Ammon's horn (tissue), 1 donor: ENCODE results near the gene CNN2.
"Not testable (repeated sequence)": the region's sequence is repeated elsewhere in the genome, so short reads cannot be mapped to it uniquely, and the experiment has no call there.

Source experiments
- DNase-seq: peaks from one replicate; pipeline ENCODE4 v3.0.0-alpha.2; 2016; ENCODE audit warnings: low spot score

Gene CNN2

DNA sequence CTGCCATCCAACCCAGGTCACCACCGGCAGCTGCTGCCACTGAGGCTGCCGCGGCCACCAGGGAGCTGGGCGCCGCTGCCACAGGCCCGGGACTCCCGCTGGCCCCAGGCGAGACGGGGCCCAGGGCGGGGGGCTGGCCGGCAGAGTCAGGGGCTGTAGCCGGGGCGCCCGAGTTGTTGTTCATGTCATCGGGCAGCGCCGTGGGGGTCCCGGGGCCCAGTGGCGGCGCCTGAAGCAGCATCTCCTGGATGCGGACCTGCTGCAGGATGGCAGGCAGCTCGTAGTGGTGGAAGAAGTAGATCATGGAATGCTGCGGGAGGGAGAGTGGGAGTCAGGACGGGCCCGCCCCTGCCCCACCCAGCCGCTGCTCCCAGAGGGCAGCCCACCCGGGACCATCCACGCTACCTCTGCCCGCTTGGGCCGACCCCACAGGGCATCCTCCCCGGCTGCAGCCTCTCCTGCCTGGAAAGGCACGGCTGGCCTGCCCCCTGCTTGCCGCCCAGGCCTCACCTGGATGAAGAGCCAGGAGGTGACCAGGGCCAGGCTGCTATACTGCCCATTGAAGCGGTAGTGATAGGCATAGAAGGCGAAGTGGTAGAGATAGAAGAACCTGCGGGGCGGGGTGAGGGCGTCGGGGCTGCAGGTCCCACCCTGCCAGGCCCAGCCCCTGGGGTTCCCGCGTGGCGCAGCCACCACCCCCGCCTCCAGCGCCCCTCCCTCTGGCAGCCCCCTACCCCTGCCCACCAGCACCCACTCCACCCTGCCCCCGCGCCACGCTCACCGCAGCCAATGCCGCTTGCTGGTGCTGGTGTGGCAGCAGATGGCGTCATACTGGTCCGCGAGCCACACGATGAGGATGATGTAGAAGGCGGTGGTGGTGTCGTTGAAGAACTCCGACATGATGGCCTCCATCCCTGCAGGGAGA is 15.6 kb upstream of the CNN2 start:
- DNase-seq, result no peak

DNA sequence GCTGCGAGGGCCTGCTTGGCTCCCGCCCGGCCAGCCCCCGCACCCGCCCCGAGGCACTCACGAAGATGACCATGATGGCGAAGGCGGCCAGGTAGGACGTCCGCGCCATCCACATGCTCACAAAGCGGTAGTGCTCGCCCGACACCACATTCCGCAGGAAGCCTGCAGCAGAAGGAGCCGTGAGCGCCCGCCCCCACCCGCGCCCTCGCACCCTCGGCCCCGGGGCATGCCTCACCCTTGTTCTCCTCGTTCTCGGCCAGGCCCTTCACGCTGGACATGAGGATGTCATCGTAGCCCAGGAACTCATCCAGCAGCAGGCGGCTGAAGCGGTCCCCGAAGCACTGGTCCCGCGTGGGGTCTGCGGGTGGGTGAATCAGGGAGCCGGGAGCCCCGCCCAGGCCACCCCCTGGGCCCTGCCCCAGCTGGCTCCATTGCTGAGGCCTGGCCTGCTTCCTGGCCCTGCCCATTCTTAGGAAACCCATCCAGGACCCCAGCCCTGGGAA is 14.5 kb upstream of the CNN2 start:
- no peak for DNase-seq

DNA sequence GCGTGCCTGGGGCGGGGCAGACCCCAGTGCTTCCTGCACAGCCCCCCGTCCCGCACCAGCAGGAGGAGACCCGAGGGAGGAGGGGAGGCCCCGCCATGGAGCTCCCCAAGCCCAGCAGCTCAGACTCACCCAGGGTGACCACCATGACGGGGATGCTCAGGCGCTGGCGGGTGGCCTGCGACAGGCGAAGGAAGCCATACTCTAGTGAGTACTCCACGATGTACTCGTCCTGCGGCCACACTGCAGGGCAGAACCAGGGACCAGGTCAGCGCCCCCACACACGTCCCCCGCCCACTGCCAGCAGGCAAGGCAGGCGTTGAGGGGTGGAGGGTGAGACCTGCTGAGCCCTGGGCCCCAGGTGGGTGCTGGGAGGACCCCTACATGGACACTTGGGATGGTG is 14.1 kb upstream of the CNN2 start:
- no peak for DNase-seq

DNA sequence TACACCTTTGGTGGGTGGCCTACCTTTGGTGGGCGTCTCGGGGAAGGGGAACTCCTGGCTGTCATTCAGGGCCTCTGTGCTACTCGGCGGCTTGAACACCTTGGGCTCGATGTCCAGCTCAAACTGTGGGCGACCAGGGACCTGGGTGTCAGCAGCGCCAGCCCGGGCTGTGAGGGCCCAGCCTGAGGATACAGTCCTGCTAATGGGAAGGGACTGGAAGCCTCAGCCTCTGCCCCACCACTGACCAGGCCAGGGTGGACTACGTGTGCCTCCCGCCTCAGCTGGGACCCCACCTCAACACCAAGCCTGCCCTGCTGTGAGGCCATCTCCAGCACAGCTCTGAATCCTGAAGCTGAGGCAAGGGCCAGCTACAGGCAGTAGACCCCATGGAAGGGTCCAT is 13.2 kb upstream of the CNN2 start:
- DNase-seq, result no peak

DNA sequence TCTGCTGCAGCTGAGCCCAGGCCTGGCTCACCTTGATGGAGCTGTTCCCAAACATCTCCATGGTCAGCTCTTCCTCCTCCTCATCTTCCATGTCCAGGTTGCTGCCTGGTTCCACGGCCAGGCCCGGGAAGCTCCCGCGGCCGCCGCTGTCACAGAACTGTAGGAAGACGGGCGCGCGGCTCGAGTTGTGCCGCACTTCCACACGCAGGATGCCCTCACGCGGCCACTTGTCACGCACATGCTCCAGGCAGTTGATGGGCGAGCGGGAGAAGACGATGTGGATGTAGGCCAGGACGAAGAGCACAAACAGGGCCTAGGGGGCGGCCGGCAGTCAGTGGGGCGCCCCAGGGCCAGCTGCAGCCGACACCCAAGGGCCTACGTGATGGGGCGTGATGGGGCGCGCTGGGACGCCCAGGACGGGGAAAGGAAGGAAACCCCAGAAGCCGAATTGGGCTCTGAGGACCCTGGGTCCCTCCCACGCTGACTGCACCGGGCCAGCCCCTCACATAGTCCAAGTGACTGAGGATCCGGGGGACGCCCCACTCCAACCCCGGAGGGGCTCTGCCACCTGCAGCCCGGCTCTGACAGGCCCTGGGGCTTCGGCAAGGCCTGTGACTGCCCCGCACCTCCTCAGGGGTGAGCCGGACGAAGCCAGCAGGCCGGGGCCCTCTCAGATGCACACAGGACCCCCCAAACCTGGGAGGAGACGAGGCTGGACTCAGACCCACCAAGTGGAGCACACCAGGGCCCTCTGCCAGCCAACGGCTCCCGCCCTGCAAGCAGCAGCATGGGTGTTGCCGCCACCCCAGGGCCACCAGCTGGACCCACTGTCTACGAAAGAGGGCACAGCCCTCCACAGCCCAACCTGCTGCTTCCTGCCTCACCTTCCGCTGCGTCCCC is 12.0 kb upstream of the CNN2 start:
- DNase-seq, result no peak

DNA sequence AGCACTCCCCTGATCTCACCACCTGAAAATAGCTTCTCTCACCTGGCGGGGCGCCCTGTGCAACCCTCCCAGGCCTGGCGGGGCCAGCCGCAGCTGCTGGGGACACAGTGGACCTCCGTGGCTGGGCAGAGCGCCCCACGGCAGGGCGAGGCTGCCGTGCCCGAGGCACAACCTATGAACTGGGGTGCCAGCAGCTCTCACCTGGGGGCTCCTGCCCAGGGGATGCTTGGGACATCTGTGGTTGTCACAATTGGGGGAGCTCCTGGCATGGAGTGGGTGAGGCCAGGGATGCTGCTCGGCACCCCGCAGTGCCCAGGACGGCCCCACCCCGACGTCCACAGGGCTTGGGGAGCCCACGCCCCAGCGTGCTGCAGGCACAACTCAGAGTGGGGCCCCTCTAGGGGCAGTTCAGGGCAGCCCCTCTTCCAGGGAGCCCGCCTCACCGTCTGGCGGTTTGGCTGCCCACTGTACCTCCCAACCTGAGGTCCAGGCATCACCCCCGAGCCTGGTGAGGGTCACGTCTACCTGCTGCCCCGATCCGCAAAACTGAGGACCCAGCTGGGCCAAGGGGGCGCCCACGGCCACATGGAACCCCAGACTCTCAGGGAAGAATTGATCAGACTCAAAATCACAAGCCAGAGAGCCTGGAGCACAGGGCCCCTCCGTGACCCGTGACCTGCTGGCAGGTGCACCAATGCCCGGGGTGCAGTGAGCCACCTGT is 11.2 kb upstream of the CNN2 start:
- no peak for DNase-seq

DNA sequence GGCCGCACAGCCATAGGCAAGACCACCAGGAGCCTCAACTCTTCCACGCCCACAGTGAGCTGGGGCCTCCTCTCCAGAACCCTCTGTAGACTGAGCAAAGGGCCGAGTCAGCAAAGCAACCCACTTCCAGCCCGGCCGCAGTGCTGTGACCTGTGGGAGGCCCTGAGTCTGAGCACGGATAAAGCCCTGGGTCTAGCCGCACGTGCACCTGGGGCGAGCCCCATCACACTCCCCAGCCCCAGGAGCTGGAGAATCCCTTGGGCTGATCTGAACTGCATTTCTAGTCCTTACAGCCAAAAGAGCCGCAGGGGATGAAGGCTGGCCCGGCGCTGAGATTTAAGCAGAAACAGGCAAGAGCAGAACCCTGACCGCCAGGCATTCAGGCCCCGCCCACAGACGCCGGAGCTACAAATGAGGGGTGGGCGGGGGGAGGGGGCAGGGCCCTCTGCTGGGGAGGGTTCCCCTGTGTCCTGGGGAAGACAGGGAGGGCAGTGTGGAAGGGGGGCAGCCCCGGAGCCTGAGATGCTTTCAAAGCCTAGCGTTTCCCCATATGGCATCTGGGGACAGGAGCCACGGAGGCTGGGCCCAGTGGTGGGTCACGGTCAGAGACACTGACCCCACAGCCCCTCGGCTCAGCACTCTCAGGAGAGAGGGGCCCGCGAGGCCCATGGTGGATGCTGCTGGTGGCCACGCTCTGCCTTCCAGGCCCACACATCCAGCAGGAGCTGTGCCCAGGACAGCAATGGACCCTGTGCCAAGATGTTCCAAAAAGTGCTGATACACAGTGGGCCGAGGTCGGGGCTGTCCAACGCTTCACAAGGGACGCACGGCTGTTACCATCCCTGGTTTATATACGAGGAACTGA is 10.4 kb upstream of the CNN2 start:
- no peak for DNase-seq

DNA sequence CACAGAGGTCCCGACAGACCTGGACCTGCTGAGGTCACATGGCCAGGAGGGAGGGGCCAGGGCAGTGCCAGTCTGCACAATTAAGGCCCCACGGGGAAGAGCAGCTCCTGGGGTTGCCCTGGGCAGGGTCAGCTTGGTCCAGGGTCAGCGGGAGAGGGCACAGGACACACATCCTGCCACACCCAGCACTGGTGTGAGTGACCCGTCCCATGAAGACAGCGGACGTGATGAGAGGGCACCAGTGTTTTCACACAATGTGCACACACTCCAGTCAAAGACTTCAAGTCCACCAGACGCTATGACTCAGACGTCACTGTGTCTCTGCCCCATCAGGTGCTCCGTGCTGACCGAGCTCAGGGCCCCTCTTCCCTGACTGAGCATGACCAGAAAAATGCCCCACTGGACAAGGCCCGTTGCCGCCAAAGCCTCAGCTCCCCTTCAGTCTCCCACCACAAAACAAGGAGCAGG is 9.7 kb upstream of the CNN2 start:
- DNase-seq, result no peak

DNA sequence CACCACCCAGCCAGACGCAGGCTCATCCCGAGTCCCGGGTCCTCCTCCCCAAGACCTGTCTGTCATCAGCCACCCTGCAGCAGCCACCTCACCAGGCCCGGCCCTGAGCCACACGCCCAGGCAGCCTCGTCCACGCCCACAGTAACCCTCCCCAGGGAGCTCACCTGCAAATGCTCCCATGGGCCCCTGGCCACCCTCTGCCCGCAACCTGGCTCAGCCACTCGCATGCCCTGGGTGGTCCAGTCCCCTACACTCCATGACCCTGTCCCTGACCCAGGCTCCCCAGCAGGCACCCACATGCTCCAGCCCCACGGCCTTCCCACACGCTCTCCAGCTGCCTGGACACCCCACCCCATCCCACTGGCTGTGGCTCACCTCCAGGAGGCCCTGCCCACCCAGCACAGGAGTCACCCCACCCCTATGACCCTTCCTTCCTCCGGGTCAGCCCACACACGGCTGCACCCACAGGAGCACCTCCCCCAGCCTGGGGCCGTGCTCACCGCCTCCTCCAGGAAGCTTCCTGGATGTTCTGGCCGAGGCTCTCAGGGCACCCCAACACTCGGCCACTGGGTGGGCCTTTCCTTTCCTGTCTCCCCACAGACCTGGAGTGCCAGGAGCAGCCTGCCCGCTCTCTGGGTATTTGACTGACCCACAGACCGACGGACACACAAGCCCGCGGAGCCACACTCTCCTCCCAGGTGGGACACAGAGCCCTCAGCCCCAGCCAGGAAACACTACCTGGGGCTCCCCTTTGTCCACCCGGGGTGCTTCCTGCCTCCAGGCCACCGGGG is 9.1 kb upstream of the CNN2 start:
- no peak for DNase-seq

DNA sequence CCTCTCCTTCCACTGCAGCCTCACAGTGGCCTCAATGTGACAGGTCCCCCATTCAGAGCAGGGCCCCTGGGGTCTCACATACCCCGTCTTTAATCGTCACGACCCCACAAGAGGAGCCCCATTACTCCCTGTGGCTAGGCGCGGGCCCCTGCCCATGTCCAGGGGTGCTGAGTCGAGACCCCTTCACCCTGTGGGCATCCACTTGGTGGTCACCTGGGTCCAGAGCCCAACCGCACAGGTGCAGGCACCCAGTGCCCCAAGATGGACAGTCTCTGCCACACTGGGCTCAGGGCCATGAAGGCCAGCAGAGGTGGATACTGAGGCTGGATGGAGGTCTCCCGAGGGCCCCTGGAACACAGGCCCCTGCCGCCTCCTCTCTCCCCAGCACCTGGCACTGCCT is 8.5 kb upstream of the CNN2 start:
- DNase-seq, result no peak

DNA sequence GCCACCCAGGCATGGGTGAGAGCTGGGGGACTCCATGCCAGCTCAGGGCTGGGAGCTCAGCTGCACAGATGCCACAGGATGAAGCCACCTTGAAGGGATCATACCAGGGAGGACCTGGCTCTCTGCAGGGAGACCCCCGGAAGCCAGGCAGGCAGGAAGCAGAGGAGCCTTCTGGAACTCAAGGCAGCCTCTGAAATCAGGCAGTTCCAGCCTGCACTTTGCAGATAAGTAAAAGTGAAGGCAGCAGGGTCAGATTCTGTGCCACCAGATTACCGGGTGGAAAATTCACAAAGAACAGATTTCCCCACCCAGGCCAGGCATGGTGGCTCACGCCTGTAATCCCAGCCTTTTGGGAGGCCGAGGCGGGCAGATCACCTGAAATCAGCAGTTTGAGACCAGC is 8.0 kb upstream of the CNN2 start:
- no peak for DNase-seq

DNA sequence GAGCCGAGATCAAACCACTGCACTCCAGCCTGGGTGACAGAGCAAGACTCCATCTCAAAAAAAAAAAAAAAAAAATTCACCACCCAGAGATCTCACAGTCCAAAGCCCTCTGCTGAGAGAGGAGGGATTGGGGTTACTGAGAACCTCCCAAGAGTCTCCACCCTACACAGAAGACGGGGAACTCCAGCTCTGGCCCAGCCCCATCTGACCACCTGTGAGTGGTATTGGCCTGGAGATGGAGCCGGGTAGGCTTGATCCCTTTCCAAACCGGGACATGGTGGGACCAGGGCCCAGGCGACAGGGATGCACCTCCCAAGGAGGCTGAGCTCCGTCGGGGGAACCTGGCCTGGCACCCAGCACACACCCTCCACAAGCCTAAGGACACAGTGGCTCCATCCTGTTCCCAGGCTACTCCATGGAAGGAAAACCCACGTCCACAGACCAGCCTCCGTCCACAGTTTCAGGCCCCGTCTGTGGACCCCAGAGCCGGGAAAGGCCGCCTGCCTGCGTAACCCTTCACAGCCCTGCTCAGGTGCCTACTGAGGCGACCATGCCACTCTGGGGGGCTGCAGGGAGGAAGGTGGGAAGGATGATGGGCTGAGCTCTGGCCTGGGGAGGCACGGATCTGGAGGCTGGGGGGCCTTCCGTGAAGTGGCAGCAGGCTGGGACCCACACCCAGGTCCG is 7.3 kb upstream of the CNN2 start:
- DNase-seq, result no peak

DNA sequence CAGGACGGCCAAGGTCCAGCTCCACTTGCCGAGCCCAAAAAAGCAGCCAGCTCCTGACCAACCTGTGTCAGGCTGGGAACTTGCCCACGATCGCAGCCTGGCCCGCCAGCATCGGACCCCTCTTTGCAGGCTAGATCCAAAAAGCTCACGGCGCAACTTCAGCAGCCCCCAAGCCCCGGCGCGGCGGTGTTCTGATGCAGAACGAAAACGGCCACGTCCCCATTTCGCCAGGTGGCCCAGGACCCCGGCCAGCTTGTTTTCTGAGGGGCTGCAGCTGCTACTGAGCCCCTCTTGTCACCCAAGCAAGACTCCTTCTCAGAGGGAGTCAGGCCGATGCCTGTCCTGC is 6.8 kb upstream of the CNN2 start:
- no peak for DNase-seq

DNA sequence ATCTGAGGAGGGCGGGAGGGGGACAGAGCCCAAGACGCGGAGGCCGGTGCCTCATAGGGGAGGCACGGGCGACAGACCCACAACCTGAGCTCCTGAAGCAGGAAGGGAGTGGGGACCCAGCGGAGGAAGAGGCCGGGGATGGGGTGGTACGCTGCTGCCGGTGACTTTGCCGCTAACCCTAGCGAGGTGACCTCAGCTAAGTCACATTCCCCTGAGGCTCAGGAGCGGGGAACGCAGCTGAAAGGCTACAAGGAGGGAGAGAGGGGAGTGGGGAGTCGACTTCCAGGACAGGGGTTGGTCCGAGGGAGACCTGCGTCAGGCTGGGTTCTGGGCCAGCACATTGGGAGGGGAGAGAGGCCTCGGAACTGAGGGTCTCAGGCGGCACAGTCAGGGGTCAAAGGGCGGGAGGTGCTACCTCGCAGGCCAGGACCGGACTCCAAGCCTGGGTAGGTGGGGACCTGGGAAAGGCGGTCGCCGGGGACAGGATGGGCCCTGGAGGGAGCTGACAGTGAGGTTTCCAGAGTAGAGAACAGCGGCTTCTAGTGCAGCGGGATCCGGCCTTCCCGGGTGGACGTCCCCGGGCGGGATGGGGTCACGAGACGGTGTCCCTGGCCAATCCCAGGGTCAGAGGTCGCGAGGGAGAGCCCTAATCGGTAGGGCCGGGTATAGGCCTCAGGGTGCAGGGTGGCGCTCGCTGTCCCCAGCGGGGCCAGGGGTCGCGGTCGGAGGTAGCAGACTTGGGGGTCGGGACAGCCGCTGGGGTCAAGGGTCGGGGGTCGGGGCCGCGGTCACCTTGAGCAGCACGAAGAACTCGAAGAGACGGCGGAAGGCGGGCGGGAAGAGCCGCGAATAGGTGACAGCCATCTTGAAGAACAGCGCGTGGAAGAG is 6.2 kb upstream of the CNN2 start:
- peak; percentile 45 for DNase-seq

DNA sequence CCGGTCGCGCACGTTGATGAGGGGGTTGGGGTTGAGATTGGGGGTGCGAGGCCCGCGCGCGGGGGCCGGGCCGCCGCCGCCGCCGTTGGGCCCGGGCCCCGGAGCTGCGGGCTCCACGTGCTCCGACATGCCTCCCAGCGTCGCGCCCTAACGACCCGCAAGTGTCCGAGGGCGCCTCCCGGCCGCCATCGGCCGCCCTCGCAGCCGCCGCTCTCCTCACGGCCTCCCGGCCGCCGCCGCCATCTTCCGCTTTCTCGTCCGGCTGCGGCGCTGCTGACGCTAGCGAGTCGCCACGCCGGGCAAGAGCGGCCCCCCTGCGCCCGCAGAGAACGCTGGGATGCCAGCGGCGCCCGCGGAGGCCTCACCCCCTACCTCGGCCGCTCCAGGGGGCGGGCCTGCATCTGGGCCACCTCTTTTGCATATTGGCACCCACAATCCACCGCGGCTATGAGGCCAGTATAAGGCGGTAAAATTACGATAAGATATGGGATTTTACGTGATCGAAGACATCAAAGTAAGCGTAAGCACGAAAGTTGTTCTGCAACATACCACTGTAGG is 5.5 kb upstream of the CNN2 start, which contains the start of gene TMEM259:
Gene TMEM259, minus strand, starts transcription at position 256 of the 558 bp plus-strand sequence. Its CDS starts 127 bp downstream, at position 129.
- peak; percentile 98 for DNase-seq

DNA sequence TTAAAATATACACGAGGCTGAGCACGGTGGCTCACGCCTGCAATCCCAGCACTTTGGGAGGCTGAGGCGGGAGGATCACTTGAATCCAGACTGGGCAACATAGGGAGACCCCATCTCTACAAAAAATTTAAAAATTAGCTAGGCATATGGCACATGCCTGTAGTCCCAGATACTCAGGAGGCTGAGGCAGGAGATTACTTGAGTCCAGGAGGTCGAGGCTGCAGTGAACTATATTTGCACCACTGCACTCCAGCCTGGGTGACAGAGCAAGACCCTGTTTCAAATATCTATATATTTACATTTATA is 2.6 kb upstream of the CNN2 start:
- not testable (repeated sequence) for DNase-seq

DNA sequence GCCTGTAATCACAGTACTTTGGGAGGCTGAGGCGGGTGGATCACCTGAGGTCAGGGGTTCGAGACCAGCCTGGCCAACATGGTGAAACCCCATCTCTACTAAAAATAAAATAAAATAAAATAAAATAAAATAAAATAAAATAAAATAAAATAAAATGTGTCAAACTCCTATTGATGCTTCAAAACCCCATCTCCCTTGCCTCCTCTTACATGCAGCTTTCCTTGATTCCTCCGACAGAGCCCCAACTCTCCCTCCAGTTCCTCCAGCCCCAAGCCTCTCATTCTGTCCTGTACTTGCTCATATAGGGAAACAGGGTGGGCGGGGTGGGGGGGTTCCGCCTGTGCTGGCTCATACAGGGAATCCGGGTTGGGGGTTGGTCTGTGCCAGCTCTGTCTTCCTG is 1.3 kb upstream of the CNN2 start:
- DNase-seq, result not testable (repeated sequence)
